ENCODE results near the gene CDK11A. TPM values are rescaled to one million over a fixed set of nuclear protein-coding genes. Genes with fewer than 3 reads are reported as not detected.

Gene CDK11A
- total RNA-seq, 1 donor from 2014 or later, result 35.6 TPM

DNA sequence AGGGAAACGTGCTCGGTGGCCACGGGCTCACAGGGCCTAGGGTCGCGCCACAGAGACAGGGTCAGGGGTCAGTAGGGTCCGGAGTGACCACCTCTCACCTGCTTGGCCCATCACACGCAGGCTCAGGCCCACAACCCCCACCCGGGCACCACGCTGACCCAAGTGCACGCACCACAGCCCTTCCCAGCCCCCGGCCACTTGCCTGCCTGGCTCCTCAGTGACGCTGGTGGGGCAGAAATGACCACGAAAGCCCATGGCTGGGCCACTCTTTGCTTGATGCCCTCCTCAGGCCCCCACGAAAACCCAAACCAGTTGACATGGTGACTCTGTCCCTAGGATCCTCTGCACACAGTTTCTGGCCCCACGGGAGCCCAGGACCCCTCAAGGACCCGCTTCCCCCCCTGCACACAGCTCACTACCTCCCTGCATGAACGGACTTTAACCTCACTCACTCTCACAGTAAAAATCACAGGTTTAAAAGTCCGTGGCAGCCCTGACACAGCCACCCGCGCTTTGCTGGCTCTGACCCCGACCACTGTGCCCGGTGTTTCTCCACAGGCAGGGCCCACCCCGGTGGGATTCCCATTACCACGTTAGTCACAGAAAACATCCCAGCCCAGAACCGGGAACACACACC lies 33.4 kb upstream of the CDK11A start:
- peaks cover 0 to 78% of the 10 kb centered on the region in 2 donors for H3K36me3 ChIP-seq
- DNase-seq (ENCODE audit: extremely low spot score in 2 of 2), result no peak
- peaks cover 16% of the 10 kb centered on the region for H3K4me1 ChIP-seq
- TF ChIP-seq POLR2A (IDR thresholded peaks at IDR 0.05), result no peak
- TF ChIP-seq POLR2AphosphoS5 (IDR thresholded peaks at IDR 0.05; ENCODE audit: insufficient read depth in 1 of 2, low read depth in 1 of 2), result no peak
- TF ChIP-seq, protein P1, sequence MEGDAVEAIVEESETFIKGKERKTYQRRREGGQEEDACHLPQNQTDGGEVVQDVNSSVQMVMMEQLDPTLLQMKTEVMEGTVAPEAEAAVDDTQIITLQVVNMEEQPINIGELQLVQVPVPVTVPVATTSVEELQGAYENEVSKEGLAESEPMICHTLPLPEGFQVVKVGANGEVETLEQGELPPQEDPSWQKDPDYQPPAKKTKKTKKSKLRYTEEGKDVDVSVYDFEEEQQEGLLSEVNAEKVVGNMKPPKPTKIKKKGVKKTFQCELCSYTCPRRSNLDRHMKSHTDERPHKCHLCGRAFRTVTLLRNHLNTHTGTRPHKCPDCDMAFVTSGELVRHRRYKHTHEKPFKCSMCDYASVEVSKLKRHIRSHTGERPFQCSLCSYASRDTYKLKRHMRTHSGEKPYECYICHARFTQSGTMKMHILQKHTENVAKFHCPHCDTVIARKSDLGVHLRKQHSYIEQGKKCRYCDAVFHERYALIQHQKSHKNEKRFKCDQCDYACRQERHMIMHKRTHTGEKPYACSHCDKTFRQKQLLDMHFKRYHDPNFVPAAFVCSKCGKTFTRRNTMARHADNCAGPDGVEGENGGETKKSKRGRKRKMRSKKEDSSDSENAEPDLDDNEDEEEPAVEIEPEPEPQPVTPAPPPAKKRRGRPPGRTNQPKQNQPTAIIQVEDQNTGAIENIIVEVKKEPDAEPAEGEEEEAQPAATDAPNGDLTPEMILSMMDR (IDR thresholded peaks at IDR 0.05), result no peak
- H3K27ac ChIP-seq, result no peak overlapping the region
- no peaks in the 10 kb centered on the region for H3K9me3 ChIP-seq
- intact Hi-C loops (cut with DNase I), result no loop called here
- H3K4me3 ChIP-seq, result no peak overlapping the region
- no peaks in the 10 kb centered on the region for H3K27me3 ChIP-seq

DNA sequence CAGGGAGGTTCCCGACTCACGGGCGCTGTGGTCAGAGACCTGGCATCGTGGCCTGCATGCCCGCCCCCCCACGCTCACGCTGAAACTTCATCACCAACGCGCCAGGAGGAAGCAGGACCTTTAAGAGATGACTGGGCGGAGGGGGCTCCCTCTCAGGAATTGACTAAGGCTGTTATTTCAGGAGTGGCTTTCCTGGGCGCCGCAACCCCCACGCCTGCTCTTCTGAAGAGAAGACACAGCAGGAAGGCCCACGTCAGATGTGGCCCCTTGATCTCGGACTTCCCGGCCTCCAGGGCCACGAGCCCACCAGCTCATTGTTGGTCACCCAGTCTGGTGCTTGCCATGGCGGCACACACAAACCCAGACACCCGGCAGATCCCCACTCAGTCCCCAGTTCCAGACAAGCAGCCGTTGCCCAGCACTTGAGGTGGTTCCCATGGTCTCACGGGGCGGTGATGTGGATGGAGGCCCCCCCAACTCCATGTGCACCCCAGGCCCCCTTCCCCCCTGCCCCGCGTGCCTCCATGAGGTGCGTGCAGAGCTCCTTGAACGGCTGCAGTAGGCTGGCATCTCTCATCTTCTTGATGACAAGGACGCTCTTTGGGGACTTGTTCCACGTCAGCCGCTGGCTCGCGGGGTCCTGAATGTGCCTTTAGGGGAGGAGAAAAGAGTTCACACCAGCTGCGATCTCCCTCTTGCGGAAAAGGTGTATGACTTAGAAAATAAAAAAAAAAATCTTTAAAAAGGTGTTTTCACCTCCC lies 32.7 kb upstream of the CDK11A start:
- no peak overlapping the region for H3K27ac ChIP-seq
- H3K9me3 ChIP-seq, result no peaks in the 10 kb centered on the region
- TF ChIP-seq, protein P1 (IDR thresholded peaks at IDR 0.05), result no peak
- TF ChIP-seq POLR2A (IDR thresholded peaks at IDR 0.05), result no peak
- no peak for TF ChIP-seq POLR2AphosphoS5 (IDR thresholded peaks at IDR 0.05; ENCODE audit: insufficient read depth in 1 of 2, low read depth in 1 of 2)
- H3K4me3 ChIP-seq, result no peak overlapping the region
- intact Hi-C loops (cut with DNase I), result no loop called here
- H3K27me3 ChIP-seq, result no peaks in the 10 kb centered on the region
- no peak for DNase-seq (ENCODE audit: extremely low spot score in 2 of 2)
- peaks cover 0 to 75% of the 10 kb centered on the region in 2 donors for H3K36me3 ChIP-seq
- peaks cover 16% of the 10 kb centered on the region for H3K4me1 ChIP-seq

DNA sequence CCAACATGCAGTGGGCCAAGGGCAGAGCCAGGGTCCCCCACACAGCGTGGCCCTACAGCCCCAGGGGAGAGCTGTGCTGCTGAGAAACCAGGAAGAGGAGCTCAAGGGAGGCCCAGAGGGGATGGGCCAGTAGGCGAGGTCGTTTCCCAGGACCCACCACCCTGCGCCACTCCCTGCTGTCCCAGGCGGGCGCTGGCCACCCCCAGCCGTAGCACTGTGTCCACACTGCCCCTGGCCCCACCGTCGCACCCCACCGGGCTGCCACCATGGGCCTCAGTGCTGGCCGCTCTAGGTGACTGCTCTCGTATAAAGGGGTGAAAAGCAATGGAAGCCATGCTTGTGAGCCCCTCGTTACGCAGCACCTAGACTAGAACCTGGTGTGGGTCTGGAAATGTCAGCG lies 31.7 kb upstream of the CDK11A start:
- DNase-seq (ENCODE audit: extremely low spot score in 2 of 2), result no peak
- H3K27ac ChIP-seq, result no peak overlapping the region
- H3K9me3 ChIP-seq, result no peaks in the 10 kb centered on the region
- intact Hi-C loops (cut with DNase I), result no loop called here
- H3K4me1 ChIP-seq, result peaks cover 16% of the 10 kb centered on the region
- H3K4me3 ChIP-seq, result no peak overlapping the region
- no peak for TF ChIP-seq POLR2AphosphoS5 (IDR thresholded peaks at IDR 0.05; ENCODE audit: insufficient read depth in 1 of 2, low read depth in 1 of 2)
- no peak for TF ChIP-seq POLR2A (IDR thresholded peaks at IDR 0.05)
- TF ChIP-seq, protein P1 (IDR thresholded peaks at IDR 0.05), result no peak
- no peaks in the 10 kb centered on the region for H3K27me3 ChIP-seq
- peaks cover 0 to 65% of the 10 kb centered on the region in 2 donors for H3K36me3 ChIP-seq

DNA sequence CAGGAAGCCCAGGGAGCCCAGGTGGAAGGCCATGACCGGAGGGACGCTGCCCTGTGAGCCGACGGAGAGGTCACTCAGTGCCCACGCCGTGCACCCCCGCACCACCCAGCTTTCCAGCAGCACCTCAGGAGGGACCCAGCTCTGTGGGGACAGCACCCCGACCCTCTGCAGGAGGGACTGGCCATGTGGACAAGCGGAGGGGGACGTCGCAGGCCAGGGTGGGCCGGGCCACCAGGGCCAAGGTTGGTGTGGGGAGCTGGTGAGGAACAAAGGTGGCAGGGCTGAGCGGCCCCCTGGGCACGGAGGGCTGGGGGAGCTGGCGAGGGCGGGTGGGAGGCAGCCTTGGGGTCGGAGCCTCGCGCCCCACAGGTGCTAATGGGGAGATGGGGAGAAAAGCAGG lies 31.3 kb upstream of the CDK11A start:
- no peak for TF ChIP-seq POLR2AphosphoS5 (IDR thresholded peaks at IDR 0.05; ENCODE audit: insufficient read depth in 1 of 2, low read depth in 1 of 2)
- TF ChIP-seq, protein P1 (IDR thresholded peaks at IDR 0.05), result no peak
- TF ChIP-seq POLR2A (IDR thresholded peaks at IDR 0.05), result no peak
- no peak overlapping the region for H3K27ac ChIP-seq
- no peaks in the 10 kb centered on the region for H3K9me3 ChIP-seq
- H3K36me3 ChIP-seq, result peaks cover 0 to 61% of the 10 kb centered on the region in 2 donors
- H3K4me1 ChIP-seq, result peaks cover 16% of the 10 kb centered on the region
- DNase-seq (ENCODE audit: extremely low spot score in 2 of 2), result no peak
- intact Hi-C loops (cut with DNase I), result no loop called here
- no peaks in the 10 kb centered on the region for H3K27me3 ChIP-seq
- H3K4me3 ChIP-seq, result no peak overlapping the region

Measured in vagina (tissue), 2 donors.